ENCODE measurements around the gene CTPS1. TPM values are rescaled to one million over a fixed set of nuclear protein-coding genes. Genes with fewer than 3 reads are reported as not detected.

CTPS1 gene
- total RNA-seq, 1 experiment from 2014 or later: 112 TPM

DNA sequence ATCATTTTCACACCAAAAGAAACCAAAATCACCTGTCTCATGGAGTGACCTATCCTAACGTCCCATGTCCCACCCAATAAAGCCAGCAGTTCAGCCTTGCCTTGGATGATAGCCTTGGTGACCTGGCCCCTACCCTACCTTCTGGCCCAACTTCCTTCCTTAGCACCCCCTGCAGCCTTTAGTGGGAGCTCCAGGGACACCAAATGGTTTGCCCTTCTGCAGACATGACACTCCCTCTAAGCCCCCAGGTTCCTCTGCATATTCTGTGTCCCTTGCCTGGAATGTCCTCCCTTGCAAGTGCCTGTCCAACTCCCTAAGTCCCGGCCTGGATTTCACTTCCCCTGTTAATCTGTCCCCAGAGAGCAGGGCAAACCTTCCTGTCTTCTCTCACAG lies 39.9 kb downstream of the CTPS1 start:
- H3K4me1 ChIP-seq: no peaks in the 10 kb centered on the region
- DNase-seq: no peak
- H3K9me3 ChIP-seq (replicated peaks): no peaks in the 10 kb centered on the region
- H3K27me3 ChIP-seq: no peaks in the 10 kb centered on the region
- H3K4me3 ChIP-seq: no peak overlapping the region
- H3K27ac ChIP-seq: no peak overlapping the region
- peaks cover 32% of the 10 kb centered on the region for H3K36me3 ChIP-seq

DNA sequence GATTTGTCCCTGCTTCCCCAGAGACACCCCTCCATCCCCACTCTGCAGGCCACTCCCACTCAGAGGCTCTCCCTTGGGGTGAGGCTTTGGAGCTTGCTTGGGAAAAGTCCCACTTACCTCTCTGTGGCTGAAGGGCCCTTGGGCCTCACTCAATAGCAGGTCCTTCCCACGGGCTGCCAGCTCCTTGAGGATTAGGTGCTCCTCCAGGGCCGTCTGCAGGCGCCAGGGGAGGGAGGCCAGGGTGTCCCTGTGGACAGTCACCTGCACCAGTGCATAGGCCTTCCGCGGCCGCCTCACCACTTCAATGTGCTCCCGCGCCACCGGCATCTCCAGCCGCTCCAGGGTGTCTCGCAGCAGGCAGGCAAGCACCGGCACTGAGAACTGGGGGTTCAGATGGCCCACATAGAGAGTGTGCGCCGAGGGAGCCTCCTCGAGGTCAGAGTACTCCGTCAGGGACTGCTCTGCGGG lies 40.6 kb downstream of the CTPS1 start:
- Histone ChIP-seq H3K36me3 (peaks cover 28% of the 10 kb centered on the region), H3K4me1 (no peaks in the 10 kb centered on the region), H3K27me3 (no peaks in the 10 kb centered on the region), H3K9me3 (replicated peaks) (no peaks in the 10 kb centered on the region), H3K27ac (no peak overlapping the region), H3K4me3 (no peak overlapping the region)
- no peak for DNase-seq

DNA sequence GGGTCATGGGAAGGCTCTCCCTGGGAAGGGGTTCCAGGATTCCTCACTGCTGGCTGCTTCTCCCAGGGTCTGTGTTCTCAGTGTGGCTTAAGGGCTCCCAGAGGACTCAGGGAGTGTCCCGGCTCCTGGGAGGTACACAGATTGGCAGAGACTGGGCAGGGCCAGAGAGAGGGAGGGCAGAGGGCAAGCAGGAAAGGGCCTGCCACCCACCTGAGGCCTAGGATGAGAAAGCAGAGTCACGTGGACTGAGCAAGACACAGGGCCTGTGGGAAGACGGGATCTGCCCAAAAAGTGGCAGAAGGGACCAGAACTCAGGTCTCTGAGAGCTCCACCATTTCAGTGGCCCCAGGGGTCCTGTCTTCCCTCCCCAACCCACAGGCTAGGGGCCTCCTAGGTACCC lies 41.2 kb downstream of the CTPS1 start:
- Histone ChIP-seq H3K4me3 (no peak overlapping the region), H3K27ac (no peak overlapping the region), H3K4me1 (no peaks in the 10 kb centered on the region), H3K9me3 (replicated peaks) (no peaks in the 10 kb centered on the region), H3K36me3 (peaks cover 27% of the 10 kb centered on the region), H3K27me3 (no peaks in the 10 kb centered on the region)
- DNase-seq: peak in 1 of 2 experiments; percentile 22

DNA sequence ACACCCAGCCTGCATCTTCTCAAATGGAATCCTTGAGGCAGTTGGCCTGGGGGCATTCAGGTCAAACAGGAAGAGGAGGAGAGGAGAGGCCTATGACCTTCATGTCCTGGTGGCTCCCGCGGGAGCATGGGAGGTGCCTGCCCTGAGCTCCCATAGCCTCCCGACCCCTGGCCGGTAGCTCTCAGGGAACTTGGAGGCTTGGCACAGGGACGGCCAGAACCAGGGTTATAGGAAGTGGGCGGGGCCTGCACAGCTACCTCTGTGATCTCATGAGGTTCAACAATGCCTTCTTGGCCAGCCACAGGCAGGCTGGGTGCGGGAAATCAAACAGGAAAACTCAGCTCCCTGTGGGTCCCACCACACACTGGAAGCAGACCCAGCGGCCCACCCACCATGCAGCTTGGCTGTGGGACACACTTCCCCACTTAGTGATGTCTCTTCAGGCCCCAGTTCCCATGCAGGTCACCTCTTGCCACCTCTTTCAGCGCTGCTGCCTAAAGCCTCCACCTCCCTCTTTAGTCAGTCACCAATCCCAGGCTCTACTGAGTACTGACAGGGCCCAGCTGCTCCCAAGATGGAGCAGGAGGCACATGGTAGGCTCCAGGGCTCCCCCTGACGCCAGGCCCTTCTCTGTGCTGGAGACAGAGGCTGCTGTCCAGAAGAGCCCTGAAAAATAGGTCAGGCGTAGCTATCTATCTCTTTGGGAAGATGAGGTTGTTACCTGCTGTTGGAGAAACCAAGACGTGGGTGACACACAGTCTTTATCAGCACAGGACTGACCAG lies 42.2 kb downstream of the CTPS1 start, which contains the start of gene SLFNL1:
Gene SLFNL1 (minus strand): TSS at position 200 of the 783 bp plus-strand sequence. CDS start 1,065 bp downstream, outside the sequence.
- no peaks in the 10 kb centered on the region for H3K4me1 ChIP-seq
- peak; percentile 41 to 43 for DNase-seq
- no peak within 1 kb of the TSS for H3K4me3 ChIP-seq
- no peak within 1 kb of the TSS for H3K27ac ChIP-seq
- peaks cover 21% of the 10 kb centered on the region for H3K36me3 ChIP-seq
- H3K9me3 ChIP-seq (replicated peaks): no peaks in the 10 kb centered on the region
- no peaks in the 10 kb centered on the region for H3K27me3 ChIP-seq

DNA sequence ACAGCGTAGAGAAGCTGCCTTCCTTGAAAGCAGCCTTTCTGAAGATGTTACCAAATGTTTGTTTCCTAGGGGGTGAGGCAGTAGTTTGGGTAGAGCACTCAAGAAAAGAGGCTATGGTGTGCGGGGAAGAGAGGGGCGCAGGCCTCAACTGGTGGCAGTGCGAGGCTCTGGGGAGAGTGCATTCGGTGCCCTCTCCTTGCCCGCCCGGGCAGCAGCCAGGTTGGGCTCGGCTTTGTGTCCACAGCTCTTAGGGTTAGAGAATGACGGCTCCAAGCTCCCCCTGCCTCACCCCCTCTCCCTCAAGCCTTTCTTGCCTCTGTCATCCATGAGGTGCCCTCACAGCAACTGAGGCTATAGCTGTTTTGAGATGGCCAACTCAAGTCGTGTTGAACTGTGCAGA lies 42.9 kb downstream of the CTPS1 start:
- no peaks in the 10 kb centered on the region for H3K9me3 ChIP-seq (replicated peaks)
- H3K36me3 ChIP-seq: peaks cover 14% of the 10 kb centered on the region
- no peak overlapping the region for H3K4me3 ChIP-seq
- H3K4me1 ChIP-seq: no peaks in the 10 kb centered on the region
- no peak overlapping the region for H3K27ac ChIP-seq
- no peak for DNase-seq
- no peaks in the 10 kb centered on the region for H3K27me3 ChIP-seq

DNA sequence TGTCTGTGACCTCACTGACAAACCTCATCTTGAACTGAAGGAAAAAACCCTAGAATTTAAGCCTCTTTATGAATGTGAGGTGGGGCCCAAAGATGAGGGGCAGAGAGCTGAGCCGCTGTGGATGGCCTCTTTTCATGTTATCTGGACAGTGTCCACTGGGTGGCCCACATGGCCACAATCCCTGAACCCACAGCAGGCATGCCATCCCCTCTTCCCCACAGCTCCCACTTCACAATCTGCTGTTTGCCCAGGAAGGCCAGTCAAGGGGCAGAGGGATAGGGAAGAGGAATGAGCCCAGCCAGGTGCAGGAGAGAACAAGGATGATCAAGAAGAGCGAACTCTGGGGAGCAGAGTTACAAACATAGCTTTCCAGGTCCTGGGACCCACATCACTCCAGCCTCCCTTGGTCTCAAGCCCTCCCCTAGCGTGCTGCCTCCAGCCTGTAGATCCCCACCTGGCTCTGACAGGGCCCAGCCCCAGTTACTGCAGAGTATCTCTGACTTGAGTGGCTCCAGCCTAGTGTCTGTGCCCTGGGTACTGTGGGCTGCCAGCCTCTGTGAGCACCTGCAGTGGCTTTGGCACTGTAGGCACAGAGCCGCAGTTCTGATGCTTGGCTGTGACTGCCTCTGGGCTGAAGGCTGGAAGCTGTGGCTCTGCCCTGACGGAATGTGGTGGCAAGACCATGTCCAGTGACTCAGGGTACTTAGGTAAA lies 43.9 kb downstream of the CTPS1 start:
- Histone ChIP-seq H3K36me3 (peaks cover 13% of the 10 kb centered on the region), H3K27me3 (no peaks in the 10 kb centered on the region), H3K9me3 (replicated peaks) (no peaks in the 10 kb centered on the region), H3K4me1 (no peaks in the 10 kb centered on the region), H3K27ac (no peak overlapping the region), H3K4me3 (no peak overlapping the region)
- DNase-seq: peak; percentile 44 to 60

DNA sequence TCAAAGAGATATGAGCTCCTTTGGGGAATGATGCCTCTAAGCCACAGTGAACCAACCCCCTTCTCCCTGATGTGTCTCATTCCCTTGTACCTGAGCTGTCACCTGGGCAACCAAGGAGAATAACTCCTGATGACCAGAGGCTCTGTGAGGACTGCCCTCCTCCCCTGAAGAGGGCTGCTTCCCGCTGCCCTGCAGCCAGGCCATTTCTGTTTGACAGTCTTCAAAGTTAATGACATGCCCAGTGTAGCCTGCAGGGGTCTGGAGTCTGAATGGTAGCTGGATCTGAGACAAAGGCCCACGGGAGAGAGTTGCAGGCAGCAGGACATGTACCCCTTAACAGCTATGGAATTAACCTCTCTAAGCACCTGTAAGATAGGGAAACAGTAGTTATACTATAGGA lies 45.5 kb downstream of the CTPS1 start:
- H3K36me3 ChIP-seq: peaks cover 18% of the 10 kb centered on the region
- peak in 1 of 2 experiments; percentile 23 for DNase-seq
- no peaks in the 10 kb centered on the region for H3K9me3 ChIP-seq (replicated peaks)

DNA sequence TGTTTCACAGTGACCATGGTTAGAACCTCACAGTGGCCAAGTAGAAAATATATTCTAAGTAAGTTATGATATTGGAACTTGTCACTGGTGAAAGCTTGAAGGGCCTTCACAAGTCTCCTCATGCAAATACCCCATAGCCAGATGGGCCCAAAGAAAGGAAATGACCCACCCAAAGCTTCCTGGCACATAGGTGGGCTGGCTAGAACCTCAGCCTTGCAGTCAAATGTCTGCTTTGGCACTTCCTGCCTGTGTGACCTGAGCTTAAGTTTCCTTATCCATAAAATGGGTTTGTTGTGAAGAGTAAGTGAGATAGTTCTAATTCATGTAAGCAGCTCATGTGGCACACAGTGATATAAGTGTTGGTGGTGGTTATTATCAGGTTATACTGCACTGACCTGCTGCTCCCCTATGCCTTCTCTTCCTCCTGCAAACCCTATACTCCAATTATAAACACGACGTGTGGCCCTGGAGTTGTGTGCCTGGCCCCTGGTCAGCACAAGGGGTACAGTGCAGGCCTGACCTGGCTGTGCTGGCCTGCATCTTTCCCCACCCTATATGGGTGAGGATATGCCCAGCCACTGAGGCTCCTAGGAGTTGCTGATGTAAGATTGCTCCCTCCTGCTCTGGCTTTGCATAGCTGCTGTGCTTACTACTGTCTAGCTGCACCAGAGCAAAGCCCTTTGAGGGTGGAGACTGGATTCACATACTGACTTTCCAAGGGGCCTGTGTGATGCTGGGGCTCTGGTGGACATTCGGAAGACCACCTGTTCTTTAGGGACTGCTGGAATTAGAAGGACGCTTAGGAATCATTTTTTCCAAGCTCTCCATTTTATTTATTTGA lies 46.7 kb downstream of the CTPS1 start:
- Histone ChIP-seq H3K27me3 (no peaks in the 10 kb centered on the region), H3K4me3 (no peak overlapping the region), H3K9me3 (replicated peaks) (no peaks in the 10 kb centered on the region), H3K27ac (no peak overlapping the region), H3K4me1 (no peaks in the 10 kb centered on the region), H3K36me3 (peaks cover 26% of the 10 kb centered on the region)
- DNase-seq: no peak

More for the DNA sequence above, 45.5 kb downstream of the CTPS1 start:
- Histone ChIP-seq H3K27me3 (no peaks in the 10 kb centered on the region), H3K4me1 (no peaks in the 10 kb centered on the region), H3K27ac (no peak overlapping the region), H3K4me3 (no peak overlapping the region)

DNA sequence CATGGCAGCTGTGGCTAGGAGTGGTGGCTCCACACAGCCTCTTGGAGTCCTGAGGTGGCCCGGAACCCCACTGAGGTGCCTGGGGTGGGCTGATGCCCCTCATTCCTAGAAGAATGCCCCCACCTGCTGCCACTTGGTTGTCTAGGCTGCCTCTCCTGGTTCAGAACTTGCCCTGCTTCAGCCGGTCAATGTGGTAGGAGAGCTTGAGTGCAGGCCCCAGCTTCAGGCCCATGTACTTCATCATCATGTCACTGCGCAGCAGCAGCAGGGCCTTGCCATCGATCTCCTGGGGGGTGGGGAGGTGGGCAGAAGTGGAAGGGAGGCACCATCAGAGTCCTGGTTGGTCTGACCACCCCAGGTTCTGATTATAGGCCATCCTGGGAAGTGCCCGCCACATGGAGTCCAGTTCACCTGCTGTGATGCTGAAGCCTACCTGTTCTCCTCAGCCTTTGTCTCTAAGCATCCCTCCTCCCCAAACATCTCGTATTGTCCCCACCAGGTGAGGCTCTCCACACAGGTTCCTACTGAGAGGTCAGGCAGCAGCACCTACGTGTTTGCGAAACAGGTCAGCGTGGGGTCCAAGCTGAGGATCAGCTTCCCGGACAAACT lies 48.6 kb downstream of the CTPS1 start:
- Histone ChIP-seq H3K4me3 (no peak overlapping the region), H3K27ac (no peak overlapping the region), H3K36me3 (peaks cover 41% of the 10 kb centered on the region), H3K4me1 (no peaks in the 10 kb centered on the region), H3K27me3 (no peaks in the 10 kb centered on the region), H3K9me3 (replicated peaks) (no peaks in the 10 kb centered on the region)
- no peak for DNase-seq

DNA sequence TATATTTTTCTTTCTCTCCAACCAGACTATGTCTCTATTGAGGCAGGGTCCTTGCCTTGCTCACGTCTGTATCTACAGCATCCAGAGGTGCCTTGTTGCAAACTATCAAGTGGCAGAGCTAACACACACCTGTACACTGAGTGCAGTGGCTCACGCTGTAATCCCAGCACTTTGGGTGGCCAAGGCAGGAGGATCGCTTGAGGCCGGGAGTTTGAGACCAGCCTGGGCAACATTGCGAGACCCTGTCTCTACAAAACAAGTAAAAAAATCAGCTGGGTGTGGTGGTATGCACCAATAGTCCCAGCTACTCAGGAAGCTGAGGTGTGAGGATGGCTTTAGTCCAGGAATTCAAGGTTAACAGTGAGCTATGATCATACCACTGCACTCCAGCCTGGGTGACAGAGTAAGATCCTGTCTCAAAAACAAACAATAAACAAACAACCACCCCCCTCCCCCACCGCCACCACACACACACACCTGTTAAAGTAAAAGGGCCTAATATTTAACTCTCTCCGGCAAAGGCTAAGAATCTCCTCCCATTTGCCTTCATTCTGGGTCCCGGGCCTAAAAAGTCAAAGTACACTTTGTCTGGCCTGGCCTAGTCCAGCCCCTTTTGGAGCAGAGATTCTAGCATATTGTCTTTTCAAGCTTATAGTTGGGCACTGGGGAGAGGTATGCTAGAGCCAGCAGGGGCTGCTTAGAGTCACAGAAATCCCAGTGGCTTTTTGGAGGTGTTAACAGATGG lies 51.5 kb downstream of the CTPS1 start:
- H3K27ac ChIP-seq: no peak overlapping the region
- DNase-seq: no peak
- peaks cover 59% of the 10 kb centered on the region for H3K36me3 ChIP-seq
- H3K27me3 ChIP-seq: no peaks in the 10 kb centered on the region
- H3K4me3 ChIP-seq: no peak overlapping the region
- H3K9me3 ChIP-seq (replicated peaks): no peaks in the 10 kb centered on the region
- no peaks in the 10 kb centered on the region for H3K4me1 ChIP-seq

DNA sequence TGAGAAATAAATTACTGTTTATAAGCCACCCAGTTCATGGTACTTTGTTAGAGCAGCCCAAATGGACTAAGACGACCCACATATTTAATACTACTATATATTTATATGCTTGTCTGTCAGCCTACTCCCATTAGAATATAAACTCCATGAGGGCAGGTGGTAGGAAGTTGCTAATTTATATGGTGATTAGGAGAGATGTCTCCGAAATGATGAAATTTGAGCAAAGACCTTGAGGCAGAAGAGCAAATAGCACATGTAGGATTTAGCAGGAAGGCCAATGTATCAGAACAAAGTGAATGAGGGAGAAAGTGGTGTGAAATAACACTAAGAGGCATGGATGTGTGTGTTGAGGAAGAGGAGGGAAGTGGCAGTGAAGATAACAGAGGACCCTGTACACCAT lies 52.7 kb downstream of the CTPS1 start:
- no peak overlapping the region for H3K4me3 ChIP-seq
- DNase-seq: no peak
- no peaks in the 10 kb centered on the region for H3K27me3 ChIP-seq
- H3K36me3 ChIP-seq: peaks cover 68% of the 10 kb centered on the region
- no peaks in the 10 kb centered on the region for H3K4me1 ChIP-seq
- no peaks in the 10 kb centered on the region for H3K9me3 ChIP-seq (replicated peaks)
- no peak overlapping the region for H3K27ac ChIP-seq

DNA sequence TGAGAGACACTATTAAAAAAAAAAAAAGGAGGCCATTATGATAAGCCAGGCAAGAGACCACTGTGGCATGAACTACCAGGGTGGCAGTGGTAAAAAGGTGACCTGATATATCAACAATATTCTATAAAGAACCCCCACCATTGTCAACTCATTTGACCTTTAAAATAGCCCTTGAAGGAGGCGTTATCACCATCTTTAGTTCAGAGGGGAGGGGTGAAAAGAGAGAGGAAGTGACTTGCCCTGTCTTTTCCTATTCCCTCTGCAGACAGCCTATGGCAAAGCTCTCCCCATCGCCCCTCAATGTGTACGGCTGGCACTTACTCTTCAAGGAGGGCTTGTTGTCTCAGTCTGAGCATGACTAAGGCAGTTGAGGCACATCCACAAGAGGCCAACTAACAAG lies 53.8 kb downstream of the CTPS1 start:
- peaks cover 72% of the 10 kb centered on the region for H3K36me3 ChIP-seq

DNA sequence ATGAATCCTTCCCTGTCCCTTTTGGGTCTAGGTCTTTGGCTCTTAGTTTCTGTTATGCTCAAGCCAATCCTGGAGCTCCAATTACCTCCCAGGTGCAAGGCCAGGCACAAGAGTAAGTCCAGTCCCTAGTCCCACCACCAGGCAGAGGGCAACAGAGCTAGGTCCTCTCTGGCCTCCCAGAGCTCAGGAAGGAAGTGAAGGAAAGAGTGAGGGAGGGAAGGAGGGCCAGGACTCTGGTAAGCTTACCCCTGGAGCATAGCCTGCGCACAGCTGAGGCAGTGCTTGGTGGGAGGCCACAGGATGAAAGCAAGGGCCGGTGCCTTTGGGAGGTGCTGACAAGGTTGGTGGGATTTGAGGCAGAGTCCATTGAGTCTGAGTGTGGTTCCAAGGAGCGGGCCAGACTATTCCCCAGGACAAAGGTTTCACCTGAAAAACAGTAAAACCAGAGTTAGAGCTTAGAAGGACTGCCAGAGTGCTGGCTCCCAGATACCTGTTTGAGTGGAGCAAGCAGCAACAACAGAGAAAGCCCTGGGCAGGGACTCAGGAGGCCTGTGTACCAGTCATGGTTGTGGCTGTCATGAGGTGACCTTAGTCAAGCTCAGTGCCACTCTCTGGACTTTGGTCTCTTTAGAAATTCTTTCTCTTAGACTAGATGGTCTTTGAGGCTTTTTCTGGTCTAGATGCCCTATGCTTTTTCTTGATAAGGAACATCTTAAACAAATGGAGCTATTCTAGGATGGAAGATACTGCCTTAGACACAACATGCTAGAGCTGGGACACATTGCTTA lies 57.8 kb downstream of the CTPS1 start:
- no peaks in the 10 kb centered on the region for H3K4me1 ChIP-seq
- H3K27me3 ChIP-seq: no peaks in the 10 kb centered on the region
- H3K27ac ChIP-seq: no peak overlapping the region
- peaks cover 64% of the 10 kb centered on the region for H3K36me3 ChIP-seq
- no peak overlapping the region for H3K4me3 ChIP-seq
- no peaks in the 10 kb centered on the region for H3K9me3 ChIP-seq (replicated peaks)
- no peak for DNase-seq

More for the DNA sequence above, 53.8 kb downstream of the CTPS1 start:
- H3K4me3 ChIP-seq: no peak overlapping the region
- H3K4me1 ChIP-seq: no peaks in the 10 kb centered on the region
- H3K27ac ChIP-seq: no peak overlapping the region
- no peak for DNase-seq
- H3K27me3 ChIP-seq: no peaks in the 10 kb centered on the region
- no peaks in the 10 kb centered on the region for H3K9me3 ChIP-seq (replicated peaks)

Measured in SJCRH30 (cell line).